ENCODE results near the gene FAM110A. TPM values are rescaled to one million over a fixed set of nuclear protein-coding genes. Genes with fewer than 3 reads are reported as not detected.

Gene FAM110A
- polyA plus RNA-seq, 2 of the 4 experiments (the other 2 are of a cell fraction) = 3.1 to 4.4 TPM

DNA sequence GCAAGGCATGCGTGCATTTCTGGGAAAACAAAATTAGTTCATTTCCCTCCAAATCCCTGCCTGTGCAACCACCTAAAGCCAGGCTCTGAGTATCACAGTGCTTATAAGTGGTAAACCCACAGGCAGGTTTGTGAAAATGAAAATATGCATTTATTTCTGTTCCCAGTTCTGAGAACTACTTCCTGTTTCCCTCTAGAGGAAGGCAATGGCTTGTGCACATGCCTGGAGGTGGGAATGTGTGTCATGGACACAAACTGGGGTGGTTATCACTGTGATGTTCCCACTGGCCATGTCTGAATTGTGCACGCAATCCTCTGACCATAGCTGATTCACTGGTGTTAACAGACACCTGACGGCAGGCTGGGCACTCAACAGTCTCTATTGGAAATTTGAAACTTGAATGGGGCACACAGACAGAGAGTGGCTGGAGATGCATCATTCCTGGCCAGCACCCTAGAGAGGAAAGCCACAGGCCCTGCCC lies 26.3 kb downstream of the FAM110A start:
- 64% methylated on average over 3 of the region's 3 CpGs for WGBS (ENCODE audit: missing lambda C conversion rate)
- H3K27ac ChIP-seq = no peak overlapping the region
- ATAC-seq = peak in 1 of 2 experiments; percentile 15; a peak in 1 of 6 replicates
- TF ChIP-seq TP53 (CRISPR knock-in tag; IDR thresholded peaks at IDR 0.05) = no peak
- no peak for TF ChIP-seq RFX5 (IDR thresholded peaks at IDR 0.05)
- TF ChIP-seq, protein P1, sequence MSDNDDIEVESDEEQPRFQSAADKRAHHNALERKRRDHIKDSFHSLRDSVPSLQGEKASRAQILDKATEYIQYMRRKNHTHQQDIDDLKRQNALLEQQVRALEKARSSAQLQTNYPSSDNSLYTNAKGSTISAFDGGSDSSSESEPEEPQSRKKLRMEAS (IDR thresholded peaks at IDR 0.05) = no peak
- TF ChIP-seq NR3C1 (IDR thresholded peaks at IDR 0.05) = no peak
- no peak for TF ChIP-seq ZNF302 (CRISPR knock-in tag; IDR thresholded peaks at IDR 0.05)
- no peak for TF ChIP-seq SMC3 (IDR thresholded peaks at IDR 0.05)
- no peak for TF ChIP-seq E2F6 (IDR thresholded peaks at IDR 0.05; ENCODE audit: borderline replicate concordance, low read depth)
- TF ChIP-seq CHD4 (IDR thresholded peaks at IDR 0.05; ENCODE audit: borderline replicate concordance) = no peak
- TF ChIP-seq, protein P2, sequence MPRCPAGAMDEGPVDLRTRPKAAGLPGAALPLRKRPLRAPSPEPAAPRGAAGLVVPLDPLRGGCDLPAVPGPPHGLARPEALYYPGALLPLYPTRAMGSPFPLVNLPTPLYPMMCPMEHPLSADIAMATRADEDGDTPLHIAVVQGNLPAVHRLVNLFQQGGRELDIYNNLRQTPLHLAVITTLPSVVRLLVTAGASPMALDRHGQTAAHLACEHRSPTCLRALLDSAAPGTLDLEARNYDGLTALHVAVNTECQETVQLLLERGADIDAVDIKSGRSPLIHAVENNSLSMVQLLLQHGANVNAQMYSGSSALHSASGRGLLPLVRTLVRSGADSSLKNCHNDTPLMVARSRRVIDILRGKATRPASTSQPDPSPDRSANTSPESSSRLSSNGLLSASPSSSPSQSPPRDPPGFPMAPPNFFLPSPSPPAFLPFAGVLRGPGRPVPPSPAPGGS (IDR thresholded peaks at IDR 0.05) = no peak
- TF ChIP-seq HMGXB4 (CRISPR knock-in tag; IDR thresholded peaks at IDR 0.05; ENCODE audit: borderline replicate concordance) = no peak
- TF ChIP-seq CTCF (IDR thresholded peaks at IDR 0.05) = no peak
- TF ChIP-seq ELK1 (IDR thresholded peaks at IDR 0.05; ENCODE audit: low read depth, low read length) = no peak
- FAIRE-seq = peak; percentile 39
- DNase-seq (ENCODE audit: low read depth in 1 of 2, low spot score in 1 of 2) = no peak
- POLR2A ChIA-PET = no interaction called here
- peaks cover 14% of the 10 kb centered on the region for H3K4me1 ChIP-seq
- H3K4me2 ChIP-seq = no peak overlapping the region
- no peak overlapping the region for H3K4me3 ChIP-seq
- no peaks in the 10 kb centered on the region for H3K9me3 ChIP-seq
- CTCF ChIA-PET = interaction anchor here (0.9 to 11.8 kb wide), 5 partner anchors 13 to 249 kb away, joined by 3 to 78 read pairs (median 5); no protein-coding TSS in a partner anchor

- no peak overlapping the region for H3K4me2 ChIP-seq
- H3K4me1 ChIP-seq = peaks cover 12% of the 10 kb centered on the region
- no peaks in the 10 kb centered on the region for H3K9me3 ChIP-seq
- FAIRE-seq (no peak), DNase-seq (ENCODE audit: low read depth in 1 of 2, low spot score in 1 of 2) (no peak), ATAC-seq (no peak)
- CTCF ChIA-PET = interaction anchor here (1.2 to 11.8 kb wide), 3 partner anchors 14 to 96 kb away, joined by 3 to 78 read pairs (median 3); no protein-coding TSS in a partner anchor
- WGBS (ENCODE audit: missing lambda C conversion rate) = 91% methylated on average over 2 of the region's 2 CpGs
- H3K27ac ChIP-seq = no peak overlapping the region
- TF ChIP-seq MAFK (IDR thresholded peaks at IDR 0.05; ENCODE audit: partially characterized antibody) (no peak), POLR2AphosphoS2 (conservative IDR thresholded peaks at IDR 0.05; ENCODE audit: low read length) (no peak), ESRRA (IDR thresholded peaks at IDR 0.05; ENCODE audit: borderline replicate concordance, low read length) (no peak), HOXB13 (CRISPR knock-in tag; IDR thresholded peaks at IDR 0.05; ENCODE audit: low read depth) (no peak), JUN (IDR thresholded peaks at IDR 0.05) (no peak), PHF8 (IDR thresholded peaks at IDR 0.05; ENCODE audit: borderline replicate concordance, low read depth) (no peak), RFX5 (IDR thresholded peaks at IDR 0.05) (no peak), FOSB (CRISPR knock-in tag; IDR thresholded peaks at IDR 0.05) (no peak)
- TF ChIP-seq, protein P3, sequence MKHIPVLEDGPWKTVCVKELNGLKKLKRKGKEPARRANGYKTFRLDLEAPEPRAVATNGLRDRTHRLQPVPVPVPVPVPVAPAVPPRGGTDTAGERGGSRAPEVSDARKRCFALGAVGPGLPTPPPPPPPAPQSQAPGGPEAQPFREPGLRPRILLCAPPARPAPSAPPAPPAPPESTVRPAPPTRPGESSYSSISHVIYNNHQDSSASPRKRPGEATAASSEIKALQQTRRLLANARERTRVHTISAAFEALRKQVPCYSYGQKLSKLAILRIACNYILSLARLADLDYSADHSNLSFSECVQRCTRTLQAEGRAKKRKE (CRISPR knock-in tag; IDR thresholded peaks at IDR 0.05; ENCODE audit: low read depth) = no peak
- TF ChIP-seq, protein P4, sequence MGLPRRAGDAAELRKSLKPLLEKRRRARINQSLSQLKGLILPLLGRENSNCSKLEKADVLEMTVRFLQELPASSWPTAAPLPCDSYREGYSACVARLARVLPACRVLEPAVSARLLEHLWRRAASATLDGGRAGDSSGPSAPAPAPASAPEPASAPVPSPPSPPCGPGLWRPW (IDR thresholded peaks at IDR 0.05) = no peak
- POLR2A ChIA-PET = no interaction called here
- H3K4me3 ChIP-seq = no peak overlapping the region
Observed at GRCh38 chr20:860891-861290, 27.4 kb downstream of the FAM110A start.
